ENCODE results near the gene EHMT2.

- TF ChIP-seq ZNF274 (IDR thresholded peaks at IDR 0.05; ENCODE audit: low read depth, low read length) (no peak), SUZ12 (IDR thresholded peaks at IDR 0.05; ENCODE audit: extremely low read depth, insufficient read depth, insufficient read length) (no peak), YY1 (IDR thresholded peaks at IDR 0.05; ENCODE audit: insufficient read depth, insufficient read length) (no peak)
These were observed 61.4 kb downstream of the EHMT2 start for GRCh38 chr6:31836047-31836473.

Data from NT2/D1 (cell line).